Esophagus squamous epithelium (tissue), 4 donors: ENCODE data around the gene PEX11G.

Experiments
- POLR2A ChIP-seq, 4 donors: fragments of 450-650 bp; IDR thresholded peaks; one replicate each; pipeline ENCODE4 v1.6.1; 2017; ENCODE audit warnings: antibody characterized with exemption in 4 of 4, mild to moderate bottlenecking in 4 of 4, moderate library complexity in 3 of 4
- TF ChIP-seq, protein P1 (sequence below), 6 experiments: fragments of 450-650 bp in 4 of 6; fragments of 200-600 bp in 2 of 6; sonication (generic) in 2 of 6; IDR thresholded peaks; one replicate each; pipeline ENCODE4 v1.5.1; 2016 to 2019; ENCODE audit warnings: antibody characterized with exemption in 6 of 6, mild to moderate bottlenecking in 4 of 6, moderate library complexity in 4 of 6

DNA sequence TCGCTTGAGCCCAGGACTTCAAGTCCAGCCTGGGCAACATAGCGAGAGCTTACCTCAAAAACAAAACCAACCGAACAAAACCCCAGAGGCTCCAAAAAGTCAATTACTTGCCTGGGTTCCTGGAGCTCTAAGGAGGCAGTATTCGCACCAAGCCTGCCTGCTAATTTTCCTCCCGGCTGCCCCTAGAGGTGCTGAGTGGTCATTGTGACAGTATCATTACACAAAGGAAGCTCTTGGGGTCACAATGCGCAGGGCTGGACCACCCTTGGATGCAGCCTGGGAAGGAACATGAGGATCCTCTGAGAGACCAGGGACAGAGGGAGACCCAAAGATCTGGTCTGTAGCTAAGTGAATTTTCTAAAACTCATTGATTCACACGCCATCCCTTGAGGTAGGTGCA, 8.5 kb upstream of the PEX11G start:
- TF ChIP-seq, protein P1, sequence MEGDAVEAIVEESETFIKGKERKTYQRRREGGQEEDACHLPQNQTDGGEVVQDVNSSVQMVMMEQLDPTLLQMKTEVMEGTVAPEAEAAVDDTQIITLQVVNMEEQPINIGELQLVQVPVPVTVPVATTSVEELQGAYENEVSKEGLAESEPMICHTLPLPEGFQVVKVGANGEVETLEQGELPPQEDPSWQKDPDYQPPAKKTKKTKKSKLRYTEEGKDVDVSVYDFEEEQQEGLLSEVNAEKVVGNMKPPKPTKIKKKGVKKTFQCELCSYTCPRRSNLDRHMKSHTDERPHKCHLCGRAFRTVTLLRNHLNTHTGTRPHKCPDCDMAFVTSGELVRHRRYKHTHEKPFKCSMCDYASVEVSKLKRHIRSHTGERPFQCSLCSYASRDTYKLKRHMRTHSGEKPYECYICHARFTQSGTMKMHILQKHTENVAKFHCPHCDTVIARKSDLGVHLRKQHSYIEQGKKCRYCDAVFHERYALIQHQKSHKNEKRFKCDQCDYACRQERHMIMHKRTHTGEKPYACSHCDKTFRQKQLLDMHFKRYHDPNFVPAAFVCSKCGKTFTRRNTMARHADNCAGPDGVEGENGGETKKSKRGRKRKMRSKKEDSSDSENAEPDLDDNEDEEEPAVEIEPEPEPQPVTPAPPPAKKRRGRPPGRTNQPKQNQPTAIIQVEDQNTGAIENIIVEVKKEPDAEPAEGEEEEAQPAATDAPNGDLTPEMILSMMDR (IDR thresholded peaks at IDR 0.05): peak in 2 of 6 experiments; percentile 6 to 19
- no peak for TF ChIP-seq POLR2A (IDR thresholded peaks at IDR 0.05)
